Lung (tissue), 12 donors: ENCODE results near the gene STAC2. TPM values are rescaled to one million over a fixed set of nuclear protein-coding genes. Genes with fewer than 3 reads are reported as not detected.

ENCODE experiments used
- ATAC-seq: fragments of 200-7000 bp; cut with Tn5 transposase; one replicate; pipeline ENCODE4 v1.9.1; 2020; ENCODE audit warnings: moderate number of reproducible peaks; ENCODE audit not compliant: insufficient read depth, low FRiP score
- DNase-seq, 3 donors: peaks; one replicate each; pipeline ENCODE4 v3.0.0-alpha.2; 2013 to 2017
- H3K27ac ChIP-seq, 2 donors: one replicate each; pipeline ENCODE4 v1.5.1; 2013; ENCODE audit warnings: mild to moderate bottlenecking in 2 of 2, moderate library complexity in 2 of 2, control low read depth in 1 of 2, inconsistent platforms in 1 of 2, low read depth in 1 of 2, low read length in 1 of 2
- H3K27me3 ChIP-seq, 3 donors: one replicate each; pipeline ENCODE4 v1.5.1; 2013; ENCODE audit warnings: low read length in 2 of 3; ENCODE audit not compliant: control insufficient read depth in 3 of 3, insufficient read depth in 3 of 3
- H3K36me3 ChIP-seq, 4 donors: one replicate each; pipeline ENCODE4 v1.5.1; 2013; ENCODE audit warnings: low read length in 4 of 4, mild to moderate bottlenecking in 1 of 4, moderate library complexity in 1 of 4; ENCODE audit not compliant: control insufficient read depth in 4 of 4, insufficient read depth in 4 of 4
- H3K4me1 ChIP-seq, 5 donors: one replicate each; pipeline ENCODE4 v1.5.1; 2013; ENCODE audit warnings: low read length in 5 of 5, mild to moderate bottlenecking in 2 of 5, moderate library complexity in 1 of 5; ENCODE audit not compliant: control insufficient read depth in 5 of 5, insufficient read depth in 5 of 5
- H3K4me3 ChIP-seq: one replicate; pipeline ENCODE4 v1.5.1; 2013; ENCODE audit warnings: mild to moderate bottlenecking, control low read depth, moderate library complexity
- H3K9ac ChIP-seq, 2 donors: one replicate each; pipeline ENCODE4 v1.5.1; 2013; ENCODE audit warnings: low read length in 2 of 2, control low read depth in 1 of 2; ENCODE audit not compliant: insufficient read depth in 1 of 2
- H3K9me3 ChIP-seq, 4 donors: one replicate each; pipeline ENCODE4 v1.5.1; 2013; ENCODE audit warnings: low read length in 3 of 4, mild to moderate bottlenecking in 1 of 4, moderate library complexity in 1 of 4; ENCODE audit not compliant: control insufficient read depth in 4 of 4, insufficient read depth in 3 of 4
- WGBS, 2 donors: extraction: QIAGEN DNeasy Blood & Tissue Kit; methylation state at CpG; one replicate each; pipeline ENCODE4 v1.1.7; 2013; 5-methylcytosine and 5-hydroxymethylcytosine counted together
- polyA plus RNA-seq, 2 donors: library from polyadenylated mRNA; stranded (reverse); fragments of 200-250 nt; gene quantifications; one replicate each; pipeline ENCODE4 v1.2.1, GENCODE V29; 2013
- total RNA-seq, 2 donors: library from RNA; depleted of rRNA in 1 of 2; stranded (reverse); fragments of >200 nt in 1 of 2; gene quantifications; one replicate each; pipeline ENCODE4 v1.2.1, GENCODE V29; 2014 to 2021
- TF ChIP-seq, protein P1 (sequence below): IDR thresholded peaks from 2 replicates; pipeline ENCODE4 v1.5.1; 2012; ENCODE audit warnings: mild to moderate bottlenecking; ENCODE audit errors: control extremely low read depth, extremely low read depth
- donor health status: control.
- donor health status: control.
- donor health status: Bipolar disorder and iron deficiency.
- donor health status: healthy.
- donor health status: DM: yes; HTN: yes; CAD: no.

Gene STAC2
- total and polyA plus RNA-seq, 4 donors = 0.26 to 1.7 (median 0.42) TPM; not detected in 1

DNA sequence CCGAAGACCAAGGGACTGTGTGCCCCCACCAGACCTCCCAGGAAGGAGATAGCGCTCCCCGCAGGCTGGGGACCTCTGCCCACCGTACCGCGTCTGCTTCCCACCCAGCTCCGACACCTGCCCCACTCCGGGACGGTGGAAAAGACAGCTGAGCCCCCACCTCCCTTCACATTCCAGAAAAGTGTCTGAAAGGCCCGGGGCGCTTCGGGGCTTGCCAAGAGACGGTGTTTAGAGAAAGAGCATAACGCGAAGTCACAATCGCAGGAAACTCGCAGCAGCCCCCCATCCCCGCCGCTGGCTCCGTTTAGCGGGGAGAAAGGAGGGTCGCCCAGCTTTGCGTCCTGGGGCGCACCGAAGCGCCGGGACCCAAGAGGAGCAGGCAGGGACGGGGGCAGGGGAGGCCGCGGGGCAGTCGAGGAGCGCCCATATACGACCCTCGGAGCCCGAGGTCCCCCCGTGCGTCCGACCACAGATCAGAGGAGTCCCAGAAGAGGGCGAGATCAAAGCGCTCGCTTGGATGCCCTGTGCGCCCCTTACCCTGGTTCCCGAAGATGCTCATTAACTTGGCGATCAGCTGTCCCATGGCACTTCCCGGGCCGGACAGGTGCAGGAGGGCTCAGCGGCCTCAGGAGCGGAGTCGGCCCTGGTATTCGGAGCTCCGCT lies 60.4 kb downstream of the STAC2 start:
- WGBS, 2 donors = 8 to 15% methylated on average over 51 of the region's 51 CpGs
- DNase-seq = peak in 1 of 3 donors; percentile 32
- no peak for ATAC-seq
- Histone ChIP-seq H3K9ac (no peak overlapping the region), H3K4me1 (peaks cover 0 to 29% (median 10%) of the 10 kb centered on the region in 5 donors), H3K9me3 (no peaks in the 10 kb centered on the region), H3K27me3 (peaks cover 0 to 19% (median 0%) of the 10 kb centered on the region in 3 donors), H3K27ac (no peak overlapping the region), H3K36me3 (no peaks in the 10 kb centered on the region), H3K4me3 (peak overlapping the region; percentile 35)
- TF ChIP-seq, protein P1, sequence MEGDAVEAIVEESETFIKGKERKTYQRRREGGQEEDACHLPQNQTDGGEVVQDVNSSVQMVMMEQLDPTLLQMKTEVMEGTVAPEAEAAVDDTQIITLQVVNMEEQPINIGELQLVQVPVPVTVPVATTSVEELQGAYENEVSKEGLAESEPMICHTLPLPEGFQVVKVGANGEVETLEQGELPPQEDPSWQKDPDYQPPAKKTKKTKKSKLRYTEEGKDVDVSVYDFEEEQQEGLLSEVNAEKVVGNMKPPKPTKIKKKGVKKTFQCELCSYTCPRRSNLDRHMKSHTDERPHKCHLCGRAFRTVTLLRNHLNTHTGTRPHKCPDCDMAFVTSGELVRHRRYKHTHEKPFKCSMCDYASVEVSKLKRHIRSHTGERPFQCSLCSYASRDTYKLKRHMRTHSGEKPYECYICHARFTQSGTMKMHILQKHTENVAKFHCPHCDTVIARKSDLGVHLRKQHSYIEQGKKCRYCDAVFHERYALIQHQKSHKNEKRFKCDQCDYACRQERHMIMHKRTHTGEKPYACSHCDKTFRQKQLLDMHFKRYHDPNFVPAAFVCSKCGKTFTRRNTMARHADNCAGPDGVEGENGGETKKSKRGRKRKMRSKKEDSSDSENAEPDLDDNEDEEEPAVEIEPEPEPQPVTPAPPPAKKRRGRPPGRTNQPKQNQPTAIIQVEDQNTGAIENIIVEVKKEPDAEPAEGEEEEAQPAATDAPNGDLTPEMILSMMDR = no peak

DNA sequence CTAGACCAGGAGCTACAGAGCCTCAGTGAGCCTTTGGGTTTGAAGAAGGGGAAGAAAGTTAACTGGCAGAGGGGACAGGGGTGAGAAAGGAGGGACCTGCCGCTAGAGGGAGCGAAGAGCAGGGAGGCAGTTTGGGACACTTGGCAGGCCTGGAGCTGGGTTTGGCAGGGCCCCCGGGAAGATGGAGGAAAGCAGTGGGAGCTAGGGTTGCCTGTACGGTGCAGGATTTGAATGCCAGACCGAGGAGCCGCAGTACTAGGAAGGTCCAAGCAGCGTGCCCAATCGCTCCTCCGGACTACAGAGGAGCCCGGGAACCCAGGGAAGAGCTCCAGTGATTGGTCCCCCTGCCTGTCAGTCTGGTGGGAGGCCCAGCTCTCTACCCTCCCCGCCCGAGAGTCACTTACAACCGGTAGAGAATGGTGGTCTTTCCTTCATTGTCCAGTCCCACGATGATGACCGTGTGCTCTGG lies 61.0 kb downstream of the STAC2 start:
- 1% methylated on average over 15 of the region's 15 CpGs for WGBS, 2 donors
- peak; percentile 86 for ATAC-seq
- Histone ChIP-seq H3K27me3 (peaks cover 0 to 19% (median 0%) of the 10 kb centered on the region in 3 donors), H3K27ac (no peak overlapping the region), H3K4me1 (peaks cover 0 to 29% (median 10%) of the 10 kb centered on the region in 5 donors), H3K36me3 (no peaks in the 10 kb centered on the region), H3K9ac (no peak overlapping the region), H3K4me3 (peak overlapping the region; percentile 35), H3K9me3 (no peaks in the 10 kb centered on the region)
- TF ChIP-seq, protein P1 = peak; percentile 57
- peak; percentile 86 to 93 (median 87) for DNase-seq

DNA sequence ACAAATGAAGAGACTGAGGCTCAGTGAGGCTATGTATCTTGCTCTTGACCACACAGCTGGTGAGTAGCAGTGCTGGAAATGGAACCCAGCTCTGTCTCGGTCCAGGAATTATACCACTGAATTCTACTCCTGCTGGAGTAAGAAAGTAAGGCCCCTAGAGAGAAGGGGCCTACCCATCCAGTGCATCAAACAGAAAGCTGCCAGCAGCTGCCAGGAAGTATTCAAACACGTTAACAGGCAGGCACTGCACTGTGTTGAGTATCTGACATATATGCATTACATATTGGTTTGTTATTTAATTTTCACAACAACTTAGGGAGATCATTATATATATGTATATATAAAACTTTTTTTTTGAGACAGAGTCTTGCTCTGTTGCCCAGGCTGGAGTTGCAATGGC lies 63.8 kb downstream of the STAC2 start:
- no peak overlapping the region for H3K27ac ChIP-seq
- 79 to 83% methylated on average over 2 of the region's 2 CpGs for WGBS, 2 donors
- H3K27me3 ChIP-seq = peaks cover 0 to 19% (median 0%) of the 10 kb centered on the region in 3 donors
- TF ChIP-seq, protein P1 = no peak
- H3K4me1 ChIP-seq = peaks cover 0 to 20% (median 7%) of the 10 kb centered on the region in 5 donors
- no peak overlapping the region for H3K9ac ChIP-seq
- no peak overlapping the region for H3K4me3 ChIP-seq
- no peaks in the 10 kb centered on the region for H3K9me3 ChIP-seq
- no peaks in the 10 kb centered on the region for H3K36me3 ChIP-seq
- DNase-seq (no peak), ATAC-seq (no peak)

Other genes starting within 250 kb of the STAC2 start
- gene PLXDC1, start 74.3 kb downstream of the STAC2 start, total RNA-seq = 1 to 10 TPM; 4.9 to 7.3 TPM
- 1 to 10 TPM; 1.7 to 5.9 TPM for gene PLXDC1, start 74.3 kb downstream of the STAC2 start, polyA plus RNA-seq
- gene ARL5C, start 59.8 kb downstream of the STAC2 start, total RNA-seq = not detected
- gene ARL5C, start 59.8 kb downstream of the STAC2 start, polyA plus RNA-seq = not detected
- 10 to 100 TPM in 1 of 2 donors, 1 to 10 TPM in 1; 8.2 to 49.6 TPM for gene CACNB1, start 28.3 kb downstream of the STAC2 start, total RNA-seq
- gene CACNB1, start 28.3 kb downstream of the STAC2 start, polyA plus RNA-seq = 10 to 100 TPM in 1 of 2 donors, 1 to 10 TPM in 1; 6.8 to 35.1 TPM
- 1,000 to 10,000 TPM; 1,387 to 1,536 TPM for gene RPL19, start 25.7 kb downstream of the STAC2 start, total RNA-seq
- 1,000 to 10,000 TPM; 2,407 to 4,055 TPM for gene RPL19, start 25.7 kb downstream of the STAC2 start, polyA plus RNA-seq
- 10 to 100 TPM; 19.0 to 31.7 TPM for gene FBXL20, start 175.7 kb upstream of the STAC2 start, total RNA-seq
- gene FBXL20, start 175.7 kb upstream of the STAC2 start, polyA plus RNA-seq = 1 to 10 TPM; 3.2 to 4.0 TPM
- 10 to 100 TPM; 30.4 to 34.6 TPM for gene MED1, start 225.3 kb upstream of the STAC2 start, total RNA-seq
- gene MED1, start 225.3 kb upstream of the STAC2 start, polyA plus RNA-seq = 10 to 100 TPM in 1 of 2 donors, 1 to 10 TPM in 1; 6.5 to 14.7 TPM
- 10 to 100 TPM; 54.2 to 56.2 TPM for gene CDK12, start 235.5 kb upstream of the STAC2 start, total RNA-seq
- 10 to 100 TPM; 12.3 to 16.9 TPM for gene CDK12, start 235.5 kb upstream of the STAC2 start, polyA plus RNA-seq